Stimulated activated CD8-positive, alpha-beta memory T cell treated with anti-CD3 and anti-CD28 coated beads, Interleukin-12 subunit alpha, Interleukin-12 subunit beta, amount 100 ng/mL, for 1 hour (primary cell): ENCODE results near the gene CNN1.
A peak's percentile ranks its signal among the peaks of the same experiment; 100 is the strongest.
"Not testable (repeated sequence)": the region's sequence is repeated elsewhere in the genome, so short reads cannot be mapped to it uniquely, and the experiment has no call there.

Experiments
- DNase-seq: peaks from one replicate; pipeline ENCODE4 v3.0.0-alpha.2; 2020; ENCODE audit warnings: low read depth

The CNN1 gene

DNA sequence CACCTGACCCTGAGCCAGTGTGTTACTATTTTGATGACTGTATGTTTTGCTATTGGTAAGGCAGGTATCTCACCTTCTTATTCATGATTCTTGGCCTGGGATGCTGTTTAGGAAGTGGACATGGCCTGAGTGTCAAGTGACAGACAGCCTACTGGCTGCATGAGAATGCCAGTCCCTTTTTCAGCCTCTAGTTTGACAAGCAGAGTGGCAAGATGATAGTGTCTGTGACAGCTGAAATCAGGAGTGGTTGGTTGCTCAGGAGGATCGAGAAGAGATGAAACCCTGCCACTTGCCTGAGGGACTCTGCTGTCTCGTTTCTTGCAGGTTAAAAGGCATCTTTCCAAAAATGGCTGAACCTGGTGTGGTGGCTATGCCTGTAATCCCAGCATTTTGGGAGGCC, 27.5 kb downstream of the CNN1 start:
- no peak for DNase-seq

DNA sequence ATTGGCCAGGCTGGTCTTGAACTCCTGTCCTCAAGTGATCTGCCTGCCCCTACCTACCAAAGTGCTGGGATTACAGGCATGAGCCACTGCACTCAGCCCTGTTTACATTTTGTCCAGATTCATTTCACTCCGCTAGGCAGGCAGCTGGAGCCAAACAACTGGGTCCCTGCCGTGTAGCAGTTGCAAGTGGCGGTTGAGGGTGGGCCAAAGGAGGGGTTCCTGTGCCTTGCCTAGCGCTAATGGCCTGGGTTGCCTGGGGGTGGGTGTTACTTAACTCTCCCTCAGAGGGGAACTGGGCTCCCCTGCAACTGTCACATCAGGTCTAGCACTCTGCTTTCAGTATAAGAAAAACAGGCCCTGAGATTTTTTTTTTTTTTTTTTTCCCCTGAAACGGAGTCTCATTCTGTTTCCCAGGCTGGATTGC, 31.4 kb downstream of the CNN1 start:
- no peak for DNase-seq

DNA sequence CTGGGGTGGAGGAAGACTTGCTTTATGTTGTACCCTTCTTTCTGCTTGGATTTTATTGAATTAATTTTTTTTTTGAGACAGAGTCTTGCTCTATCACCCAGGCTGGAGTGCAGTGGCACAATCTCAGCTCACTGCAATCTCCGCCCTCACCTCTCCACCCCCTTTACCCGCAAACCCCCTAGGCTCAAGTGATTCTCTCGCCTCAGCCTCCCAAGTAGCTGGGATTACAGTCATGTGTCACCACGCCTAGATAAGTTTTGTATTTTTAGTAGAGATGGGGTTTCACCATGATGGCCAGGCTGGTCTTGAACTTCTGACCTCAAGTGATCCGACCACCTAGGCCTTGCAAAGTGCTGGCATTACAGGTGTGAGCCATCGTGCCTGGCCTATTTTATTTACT, 34.7 kb downstream of the CNN1 start:
- DNase-seq, result not testable (repeated sequence)

DNA sequence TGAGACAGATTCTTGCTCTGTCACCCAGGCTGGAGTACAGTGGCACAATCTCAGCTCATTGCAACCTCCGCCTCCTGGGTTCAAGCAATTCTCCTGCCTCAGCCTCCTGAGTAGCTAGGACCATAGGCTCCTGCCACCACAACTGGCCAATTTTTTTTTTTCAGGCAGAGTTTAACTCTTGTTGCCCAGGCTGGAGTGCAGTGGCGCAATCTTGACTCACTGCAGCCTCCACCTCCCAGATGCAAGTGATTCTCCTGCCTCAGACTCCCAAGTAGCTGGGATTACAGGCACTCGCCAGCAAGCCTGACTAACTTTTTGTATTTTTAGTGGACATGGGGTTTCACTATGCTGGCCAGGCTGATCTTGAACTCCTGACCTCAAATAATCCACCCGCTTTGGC, 35.1 kb downstream of the CNN1 start:
- not testable (repeated sequence) for DNase-seq

DNA sequence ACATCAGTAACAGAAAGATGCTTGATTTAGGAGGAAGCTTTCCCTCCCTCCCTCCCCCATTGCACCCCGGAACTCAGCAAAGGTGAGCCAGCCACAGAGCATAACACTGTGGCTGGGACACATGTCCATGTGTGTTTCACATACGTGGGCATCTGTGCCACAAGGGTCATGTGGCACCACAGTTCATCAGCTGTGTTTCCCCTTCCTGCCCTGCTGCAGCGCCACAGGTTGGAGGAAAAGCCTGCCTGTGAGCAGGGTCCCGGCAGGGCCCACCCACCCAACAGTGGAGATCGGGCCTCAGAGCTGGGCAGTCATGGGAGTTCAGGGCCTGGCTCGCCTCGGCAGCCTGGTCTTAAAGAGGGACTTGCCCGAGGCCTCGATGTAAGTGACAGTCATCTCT, 36.0 kb downstream of the CNN1 start:
- DNase-seq, result no peak

DNA sequence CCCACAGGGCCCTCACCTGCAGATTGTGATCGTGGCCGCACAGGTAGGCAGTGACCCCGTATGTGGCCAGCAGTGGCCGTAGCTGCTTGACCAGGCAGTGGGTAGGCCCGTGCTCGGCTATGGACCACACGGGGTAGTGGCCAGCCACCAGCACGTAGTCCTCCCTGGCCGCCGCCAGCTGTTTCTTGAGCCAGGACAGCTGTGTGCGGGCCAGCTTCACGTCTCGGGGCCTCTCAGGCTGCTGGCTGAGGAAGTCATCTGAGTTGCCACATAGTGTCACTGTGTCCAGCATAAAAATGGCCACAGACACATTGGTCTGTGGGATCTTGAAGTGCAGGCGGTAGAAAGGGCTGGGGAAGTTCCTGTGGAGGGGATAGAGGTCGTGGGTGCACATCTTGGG, 37.6 kb downstream of the CNN1 start:
- no peak for DNase-seq

DNA sequence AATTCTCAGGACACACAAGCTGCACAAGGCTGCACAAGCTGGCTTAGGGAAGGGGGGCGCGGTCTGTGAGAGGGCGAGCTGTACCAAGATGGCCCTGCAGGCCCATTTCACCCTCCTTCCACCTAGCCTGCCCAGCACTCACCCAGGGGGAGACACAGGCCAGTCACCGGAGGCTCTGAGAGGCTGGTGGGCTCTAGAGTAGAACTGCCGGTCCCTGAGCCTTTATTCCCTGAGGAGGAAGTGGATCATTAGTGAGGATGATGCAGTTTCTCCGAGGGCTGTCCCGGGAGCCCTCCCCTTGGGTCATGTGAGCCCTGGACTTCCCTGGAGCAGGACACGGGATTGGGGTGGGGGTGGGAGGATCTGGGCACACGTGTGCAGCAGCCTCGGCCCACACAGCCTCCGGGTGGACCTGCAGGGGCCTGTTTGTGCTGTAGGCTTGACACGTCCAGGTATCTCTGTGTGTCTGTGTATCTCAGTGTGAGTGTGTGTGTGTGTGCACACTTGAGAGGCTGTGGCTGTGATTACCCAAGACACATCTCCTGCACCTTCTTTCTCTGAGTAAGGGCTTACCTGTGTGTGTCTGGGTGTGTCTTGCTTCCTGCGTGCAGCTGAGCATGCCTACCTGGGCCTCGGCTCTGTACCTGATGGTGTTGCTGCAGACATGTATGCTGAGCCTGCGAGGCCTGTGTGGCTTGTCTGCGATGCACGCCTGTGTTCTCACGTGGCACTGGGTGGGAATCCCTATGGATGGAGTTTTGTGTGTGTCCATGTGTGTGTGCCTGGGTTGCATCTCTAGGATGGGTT, 39.0 kb downstream of the CNN1 start, which contains the start of gene ACP5:
Gene ACP5 (minus strand): TSS at position 195 of the 807 bp plus-strand sequence. CDS start 328 bp downstream, outside the sequence.
- DNase-seq, result no peak

DNA sequence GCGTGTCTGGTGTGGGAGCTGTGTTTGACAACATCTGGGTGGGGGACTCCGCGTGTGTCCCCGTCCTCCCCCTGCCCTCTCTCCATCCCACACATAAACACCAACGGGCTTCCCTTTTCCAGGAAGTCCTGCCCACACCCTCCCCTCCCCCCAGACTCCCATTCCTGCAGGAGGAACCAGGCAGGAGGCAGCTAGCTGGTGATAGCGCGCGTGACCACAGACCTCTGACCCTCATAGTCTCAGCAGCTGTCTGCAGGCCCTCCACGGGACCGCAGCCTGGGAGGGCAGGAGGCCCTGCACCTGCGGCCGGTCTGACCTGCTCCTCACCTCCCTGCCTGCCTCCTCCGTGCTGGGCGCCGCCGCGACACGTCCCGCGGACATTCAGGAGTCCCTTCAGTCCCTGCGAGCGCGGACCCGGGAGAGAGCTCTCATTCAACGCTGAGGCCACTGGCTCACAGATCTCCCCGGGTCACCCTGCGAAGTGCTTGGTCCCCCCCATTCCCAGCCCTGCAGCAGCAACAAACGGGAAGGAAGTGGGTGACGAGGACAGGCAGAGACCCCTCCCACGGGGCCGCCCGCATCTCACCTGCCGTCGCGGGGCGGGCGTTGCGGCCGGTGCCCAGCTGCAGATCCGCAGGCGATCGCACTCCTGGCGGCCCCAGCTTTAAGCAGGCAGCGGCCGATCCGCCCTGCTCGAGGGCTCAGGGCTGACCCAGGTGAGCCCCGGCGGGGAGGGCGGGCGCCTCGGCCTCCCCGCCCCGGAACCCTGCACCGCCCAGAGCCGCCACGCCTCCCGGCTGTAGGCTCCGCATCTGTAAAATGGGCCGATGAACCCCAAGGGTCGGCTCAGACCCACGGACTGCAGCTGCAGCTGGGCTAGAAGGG, 39.8 kb downstream of the CNN1 start:
- peak; percentile 15 for DNase-seq

DNA sequence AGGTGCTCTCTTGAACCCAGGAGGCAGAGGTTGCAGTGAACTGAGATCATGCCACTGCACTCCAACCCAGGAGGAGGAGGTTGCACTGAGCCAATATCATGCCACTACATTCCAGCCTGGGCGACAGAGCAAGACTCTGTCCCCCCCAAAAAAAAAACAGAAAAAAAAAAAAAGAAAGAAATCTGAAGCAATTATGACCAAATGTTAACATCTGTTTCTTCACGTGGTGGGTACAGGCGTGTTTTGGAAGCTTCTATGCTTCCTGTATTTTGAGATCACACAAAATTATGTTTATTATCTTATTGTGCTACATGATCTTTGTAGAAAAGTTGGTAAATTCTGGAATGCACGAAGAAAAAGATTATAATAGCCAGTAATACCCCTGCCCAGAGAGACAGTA, 41.5 kb downstream of the CNN1 start:
- DNase-seq, result no peak

DNA sequence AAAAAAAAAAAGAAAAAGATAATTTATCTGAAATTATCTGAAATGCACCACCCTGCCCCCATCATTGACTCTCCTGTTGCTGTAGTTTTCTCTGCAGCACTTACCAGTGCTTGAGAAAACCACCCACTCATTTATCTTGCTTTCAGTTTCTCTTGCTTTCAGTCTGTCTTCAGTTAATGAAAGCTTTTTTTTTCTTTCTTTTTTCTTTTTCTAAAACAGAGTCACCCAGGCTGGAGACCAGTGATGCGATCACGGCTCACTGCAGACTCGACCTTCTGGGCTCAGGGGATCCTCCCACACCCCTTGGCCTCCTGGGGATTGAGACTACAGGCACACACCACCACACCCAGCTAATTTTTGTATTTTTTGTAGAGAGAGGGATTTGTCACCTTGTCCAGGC, 43.1 kb downstream of the CNN1 start:
- DNase-seq, result no peak

DNA sequence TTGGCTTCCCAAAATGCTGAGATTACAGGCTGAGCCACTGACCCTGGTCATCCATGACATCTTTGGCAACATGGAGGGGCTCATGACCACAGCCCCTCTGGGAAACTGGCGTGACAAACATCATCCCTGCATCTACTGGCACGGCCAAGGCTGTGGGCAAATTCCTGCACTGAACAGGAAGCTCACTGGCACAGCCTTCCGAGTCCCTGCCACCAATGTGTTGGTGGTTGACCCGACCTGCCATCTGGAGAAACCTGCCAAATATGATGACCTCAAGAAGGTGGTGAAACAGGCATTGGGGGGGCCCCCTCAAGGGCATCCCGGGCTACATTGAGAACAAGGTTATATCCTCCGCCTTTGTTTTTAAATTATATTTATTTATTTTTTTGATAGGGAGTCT, 47.7 kb downstream of the CNN1 start:
- DNase-seq, result no peak

DNA sequence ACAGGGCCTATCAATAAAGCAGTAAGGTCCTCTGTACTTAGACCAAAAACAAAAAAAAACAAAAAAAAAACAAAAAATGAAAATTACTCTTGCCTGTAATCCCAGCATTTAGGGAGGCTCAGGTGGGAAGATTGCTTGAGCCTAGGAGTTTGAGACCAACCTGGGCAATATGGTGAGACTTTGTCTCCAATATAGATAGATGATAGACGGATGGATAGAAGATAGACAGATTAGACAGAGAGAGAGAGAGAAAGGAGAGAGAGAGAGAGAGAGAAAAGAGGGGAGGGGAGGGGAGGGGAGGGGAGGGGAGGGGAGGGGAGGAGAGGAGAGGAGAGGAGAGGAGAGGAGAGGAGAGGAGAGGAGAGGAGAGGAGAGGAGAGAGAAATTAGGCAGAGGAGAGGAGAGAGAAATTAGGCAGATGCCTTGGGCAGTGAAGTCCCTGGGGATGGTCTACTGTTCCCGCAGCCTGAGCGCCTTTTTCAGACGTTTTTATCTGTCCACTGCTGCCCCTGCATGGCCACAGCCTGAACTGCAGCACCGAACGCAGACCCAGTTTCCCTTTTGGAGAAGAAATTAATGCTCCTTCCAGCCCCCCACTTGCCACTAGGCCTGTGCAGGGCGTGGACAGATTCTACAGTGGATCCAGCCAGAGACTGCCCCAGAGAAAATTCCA, 48.8 kb downstream of the CNN1 start:
- peak; percentile 62 for DNase-seq

DNA sequence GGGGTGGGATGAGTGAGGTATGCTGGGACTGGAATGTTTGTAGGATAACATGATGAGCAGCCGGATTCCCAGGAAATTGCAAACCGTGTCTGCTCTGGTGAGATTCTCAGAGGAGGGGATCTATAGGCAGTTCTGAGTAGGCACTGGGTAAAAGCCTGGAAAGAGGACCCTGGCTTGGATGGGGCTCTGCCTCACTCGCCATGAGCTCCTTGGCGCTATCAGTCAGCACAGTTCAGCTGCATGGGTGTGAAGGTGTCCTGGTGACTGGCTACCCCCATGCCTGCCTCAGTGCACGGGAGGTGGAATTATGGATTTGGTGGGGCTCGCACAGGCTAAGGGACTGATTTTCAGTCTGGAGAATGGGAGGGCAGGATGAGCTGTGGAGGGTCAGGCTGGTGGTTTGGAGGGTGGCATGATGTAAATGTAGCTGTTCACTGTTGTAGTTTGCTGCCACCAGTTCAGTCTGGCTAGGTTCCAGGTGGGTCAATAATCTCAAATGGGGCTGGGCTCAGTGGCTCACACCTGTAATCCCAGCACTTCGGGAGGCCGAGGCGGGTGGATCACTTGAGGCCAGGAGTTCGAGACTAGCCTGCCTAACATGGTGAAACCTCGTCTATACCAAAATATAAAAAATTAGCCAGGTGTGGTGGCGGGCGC, 49.5 kb downstream of the CNN1 start:
- no peak for DNase-seq

DNA sequence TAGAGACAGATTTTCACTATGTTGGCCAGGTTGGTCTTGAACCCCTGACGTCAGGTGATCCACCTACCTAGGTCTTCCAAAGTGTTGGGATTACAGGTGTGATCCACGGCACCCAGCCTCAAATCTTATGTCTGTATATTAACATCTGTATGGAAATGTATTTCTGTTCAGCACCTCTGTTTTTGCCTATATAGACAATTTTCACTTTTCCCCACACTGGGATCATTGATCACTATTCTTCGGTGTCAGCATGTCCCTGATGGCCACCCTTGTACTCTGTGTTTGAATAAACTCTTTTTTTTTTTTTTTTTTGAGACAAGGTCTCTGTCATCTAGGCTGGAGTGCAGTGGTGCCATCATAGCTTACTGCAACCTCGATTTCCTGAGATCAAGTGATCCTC, 55.4 kb downstream of the CNN1 start:
- no peak for DNase-seq

DNA sequence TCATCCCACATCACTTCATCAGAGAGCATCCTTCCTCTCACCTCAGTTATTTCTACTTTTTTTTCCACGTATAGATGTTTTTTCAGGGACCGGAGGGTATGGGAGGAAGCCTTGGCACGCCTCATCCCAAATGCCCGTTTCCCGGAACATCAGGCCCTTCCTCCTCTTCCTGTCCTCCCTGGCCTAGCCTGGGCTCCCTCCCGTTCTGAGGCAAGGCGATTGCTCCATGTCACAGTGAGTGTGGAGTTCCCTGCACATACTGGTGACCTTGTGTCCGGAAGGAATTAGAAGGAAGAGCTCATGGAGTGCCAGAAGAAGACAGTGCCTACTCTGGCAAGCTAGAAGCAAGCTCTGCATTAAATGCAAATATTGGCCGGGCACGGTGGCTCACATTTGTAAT, 57.5 kb downstream of the CNN1 start:
- DNase-seq, result no peak

DNA sequence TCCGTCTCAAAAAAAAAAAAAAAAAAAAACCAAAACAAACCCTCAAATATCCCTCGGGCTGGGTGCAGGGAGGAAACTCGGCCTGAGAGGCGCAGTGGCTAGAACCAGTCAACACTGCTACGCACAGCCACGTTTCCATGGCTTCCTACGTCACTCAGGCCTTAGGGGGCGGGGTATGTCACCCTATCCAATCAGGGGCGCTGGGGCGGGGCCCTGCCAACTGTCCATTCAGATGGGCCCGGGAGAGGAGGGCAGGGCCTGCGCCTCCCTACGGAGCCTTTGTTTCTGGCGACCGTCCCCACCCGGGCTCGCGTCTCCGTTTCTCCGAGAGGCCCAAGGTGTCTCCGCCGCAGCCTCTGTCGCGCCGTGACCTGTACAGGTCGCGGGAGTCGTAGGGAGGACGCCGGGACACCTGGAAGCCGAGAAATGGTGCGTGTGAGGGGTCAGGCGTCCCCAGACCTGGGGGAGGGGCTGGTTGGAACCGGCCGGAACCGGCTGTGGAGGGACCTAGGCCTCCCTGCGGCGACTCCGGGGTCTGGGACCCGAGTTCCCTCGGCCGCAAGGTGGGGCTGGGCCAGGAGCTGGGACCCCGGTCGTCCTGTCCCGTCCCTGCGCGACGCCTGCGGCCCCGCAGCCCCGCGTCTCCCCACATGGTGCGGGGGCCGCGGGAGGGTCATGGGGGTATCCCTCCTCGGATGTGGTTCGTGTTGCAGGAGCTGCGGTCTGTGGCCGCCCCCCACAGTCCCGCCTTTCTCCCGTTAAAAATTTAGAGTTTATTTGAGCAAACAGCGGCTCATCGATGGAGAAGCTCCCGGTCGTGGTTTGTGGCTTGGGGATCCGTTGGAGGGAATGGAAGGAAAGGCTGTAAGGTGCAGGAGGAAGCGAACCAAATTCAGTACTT, 58.8 kb downstream of the CNN1 start, which contains the start of gene ZNF627:
Gene ZNF627 (plus strand): TSS at position 282 of the 901 bp plus-strand sequence. CDS start 145 bp downstream, at position 427.
- DNase-seq, result peak; percentile 95

DNA sequence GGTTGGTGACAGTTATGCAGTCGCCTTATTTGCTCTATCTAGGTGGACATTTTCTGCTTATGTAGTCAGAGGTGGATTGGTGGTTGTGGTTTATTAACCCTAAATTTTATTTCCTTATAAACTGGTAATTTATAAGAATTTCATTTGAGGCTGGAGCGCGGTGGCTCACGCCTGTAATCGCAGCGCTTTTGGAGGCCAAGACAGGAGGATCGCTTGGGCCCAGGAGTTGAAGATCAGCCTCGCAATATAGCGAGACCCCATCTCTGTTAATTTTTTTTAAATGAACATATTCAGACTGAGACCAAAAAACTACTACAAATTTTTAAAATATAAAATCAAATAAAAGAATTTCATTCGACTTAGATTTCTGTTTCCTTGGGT, 59.4 kb downstream of the CNN1 start:
- DNase-seq, result no peak

DNA sequence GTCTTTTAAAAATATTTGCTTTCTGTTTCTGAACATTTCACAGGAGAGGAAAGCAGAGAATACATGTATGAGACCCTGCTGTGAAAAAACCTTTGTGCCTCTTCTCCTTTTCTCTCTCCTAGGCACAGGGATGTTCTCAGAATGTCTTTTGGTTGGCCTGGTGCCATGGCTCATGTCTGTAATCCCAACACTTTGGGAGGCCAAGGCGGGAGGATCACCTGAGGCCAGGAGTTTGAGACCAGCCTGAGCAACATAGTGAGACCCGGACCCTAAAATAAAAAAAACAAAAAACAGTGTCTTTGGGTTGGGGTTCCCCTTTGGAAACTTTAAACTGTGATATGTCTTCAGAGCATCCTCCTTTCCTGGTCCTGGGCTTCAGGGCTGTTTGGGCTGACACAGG, 60.1 kb downstream of the CNN1 start:
- no peak for DNase-seq

DNA sequence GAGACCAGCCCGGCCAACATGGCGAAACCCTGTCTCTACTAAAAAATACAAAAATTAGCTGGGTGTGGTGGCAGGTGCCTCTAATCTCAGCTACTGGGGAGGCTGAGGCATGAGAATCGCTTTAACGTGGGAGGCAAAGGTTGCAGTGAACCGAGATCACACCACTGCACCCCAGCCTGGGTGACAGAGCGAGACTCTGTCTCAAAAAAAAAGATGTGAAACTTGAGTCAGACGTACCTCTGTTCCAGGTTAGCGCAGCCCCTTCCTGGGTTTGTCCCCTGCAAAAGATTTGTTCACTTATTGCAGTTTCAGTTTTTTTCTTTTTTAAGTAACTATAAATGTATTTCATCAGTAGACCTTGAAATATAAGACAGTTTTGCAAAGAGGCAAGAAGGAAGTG, 61.1 kb downstream of the CNN1 start:
- DNase-seq, result not testable (repeated sequence)
